ENCODE results near the gene TOR2A. TPM values are rescaled to one million over a fixed set of nuclear protein-coding genes. Genes with fewer than 3 reads are reported as not detected.

TOR2A gene
- total and polyA plus RNA-seq, 3 donors from 2014 or later: 28.7 to 32.0 (median 30.4) TPM

GRCh38 chr9:127756233-127756632 lies 21.1 kb upstream of the TOR2A start:
- H3K36me3 ChIP-seq (ENCODE audit: low read depth, missing control alignments): no peaks in the 10 kb centered on the region
- TF ChIP-seq CTCF (IDR thresholded peaks at IDR 0.05) (no peak), POLR2A (IDR thresholded peaks at IDR 0.05) (no peak)
- DNase-seq: no peak
- 83 to 89% methylated on average over 3 of the region's 3 CpGs for WGBS, 2 donors
- H3K4me3 ChIP-seq: no peak overlapping the region
- intact Hi-C loops (cut with DNase I; ENCODE audit: low total_unique reads): no loop called here
- no peaks in the 10 kb centered on the region for H3K4me1 ChIP-seq
- H3K27ac ChIP-seq: no peak overlapping the region
- no peaks in the 10 kb centered on the region for H3K9me3 ChIP-seq
- no peaks in the 10 kb centered on the region for H3K27me3 ChIP-seq

- DNase-seq: no peak
- Histone ChIP-seq H3K36me3 (ENCODE audit: low read depth, missing control alignments) (no peaks in the 10 kb centered on the region), H3K27me3 (no peaks in the 10 kb centered on the region), H3K9me3 (no peaks in the 10 kb centered on the region), H3K4me1 (no peaks in the 10 kb centered on the region), H3K4me3 (no peak overlapping the region), H3K27ac (no peak overlapping the region)
- 25 to 68% methylated on average over 9 to 31 of the region's 61 CpGs for WGBS, 2 donors
- no peak for TF ChIP-seq POLR2A (IDR thresholded peaks at IDR 0.05)
- no peak for TF ChIP-seq CTCF (IDR thresholded peaks at IDR 0.05)
- intact Hi-C loops (cut with DNase I; ENCODE audit: low total_unique reads): no loop called here
These were observed 20.3 kb upstream of the TOR2A start for GRCh38 chr9:127755061-127756060.

GRCh38 chr9:127754099-127755060 lies 19.3 kb upstream of the TOR2A start:
- no peaks in the 10 kb centered on the region for H3K27me3 ChIP-seq

GRCh38 chr9:127753622-127754021 lies 18.5 kb upstream of the TOR2A start:
- H3K4me1 ChIP-seq: no peaks in the 10 kb centered on the region
- intact Hi-C loops (cut with DNase I; ENCODE audit: low total_unique reads): no loop called here
- H3K27ac ChIP-seq: no peak overlapping the region
- no peaks in the 10 kb centered on the region for H3K27me3 ChIP-seq
- H3K36me3 ChIP-seq (ENCODE audit: low read depth, missing control alignments): no peaks in the 10 kb centered on the region
- TF ChIP-seq CTCF (IDR thresholded peaks at IDR 0.05) (no peak), POLR2A (IDR thresholded peaks at IDR 0.05) (no peak)
- H3K4me3 ChIP-seq: no peak overlapping the region
- no peaks in the 10 kb centered on the region for H3K9me3 ChIP-seq
- no peak for DNase-seq
- 44 to 69% methylated on average over 8 of the region's 8 CpGs for WGBS, 2 donors

More at GRCh38 chr9:127754099-127755060, 19.3 kb upstream of the TOR2A start:
- H3K4me1 ChIP-seq: no peaks in the 10 kb centered on the region
- TF ChIP-seq CTCF (IDR thresholded peaks at IDR 0.05): no peak
- TF ChIP-seq POLR2A (IDR thresholded peaks at IDR 0.05): no peak
- H3K4me3 ChIP-seq: peak overlapping the region; percentile 9 to 26
- no peaks in the 10 kb centered on the region for H3K36me3 ChIP-seq (ENCODE audit: low read depth, missing control alignments)
- WGBS, 2 donors: 16 to 17% methylated on average over 43 to 58 of the region's 86 CpGs
- DNase-seq: no peak
- H3K27ac ChIP-seq: no peak overlapping the region
- intact Hi-C loops (cut with DNase I; ENCODE audit: low total_unique reads): no loop called here
- H3K9me3 ChIP-seq: no peaks in the 10 kb centered on the region

Measured in testis (tissue), 3 donors.